GM12864 (cell line): ENCODE measurements around the gene ESR1.

Experiments
- DNase-seq: peaks from one replicate; pipeline ENCODE4 v3.0.0-alpha.2; 2011; ENCODE audit warnings: low read depth
- H3K4me3 ChIP-seq: 2 replicates; pipeline ENCODE4 v1.5.1; 2011; ENCODE audit warnings: mild to moderate bottlenecking, low read depth, low read length, control low read depth
- CTCF ChIP-seq: IDR thresholded peaks from 2 replicates; pipeline ENCODE4 v1.5.1; 2011; ENCODE audit warnings: low read depth, mild to moderate bottlenecking, moderate library complexity, low read length, control low read depth, inconsistent platforms; ENCODE audit errors: missing control alignments

ESR1 gene

GRCh38 chr6:152164957-152165356 lies 357.5 kb downstream of the ESR1 start:
- DNase-seq, result no peak
- no peak for TF ChIP-seq CTCF
- no peak overlapping the region for H3K4me3 ChIP-seq

GRCh38 chr6:152166497-152166896 lies 359.0 kb downstream of the ESR1 start:
- no peak overlapping the region for H3K4me3 ChIP-seq
- no peak for TF ChIP-seq CTCF
- no peak for DNase-seq

- DNase-seq, result no peak
- H3K4me3 ChIP-seq, result no peak overlapping the region
- no peak for TF ChIP-seq CTCF
Measured at GRCh38 chr6:152166897-152167296, 359.4 kb downstream of the ESR1 start.

- no peak for DNase-seq
- H3K4me3 ChIP-seq, result no peak overlapping the region
Measured at GRCh38 chr6:152167641-152168603, 360.4 kb downstream of the ESR1 start.

GRCh38 chr6:152170313-152170701 lies 362.8 kb downstream of the ESR1 start:
- no peak for TF ChIP-seq CTCF
- no peak overlapping the region for H3K4me3 ChIP-seq
- no peak for DNase-seq

More at GRCh38 chr6:152167641-152168603, 360.4 kb downstream of the ESR1 start:
- no peak for TF ChIP-seq CTCF

- H3K4me3 ChIP-seq, result no peak overlapping the region
- peak; percentile 54 for DNase-seq
- no peak for TF ChIP-seq CTCF
Measured at GRCh38 chr6:152170702-152171667, 363.5 kb downstream of the ESR1 start.
